ENCODE data around the gene DNAH3.

- no peak for TF ChIP-seq CTCF (IDR thresholded peaks at IDR 0.05)
- no peak for TF ChIP-seq POLR2A (IDR thresholded peaks at IDR 0.05; ENCODE audit: low read length)
- no peak for TF ChIP-seq POLR2AphosphoS2 (conservative IDR thresholded peaks at IDR 0.05; ENCODE audit: low read length)
- no peak for TF ChIP-seq NR3C1 (IDR thresholded peaks at IDR 0.05)
- no peak for TF ChIP-seq FOSL2 (IDR thresholded peaks at IDR 0.05)
- no peak for TF ChIP-seq FOSL2 (CRISPR knock-in tag; IDR thresholded peaks at IDR 0.05)
- no peak for TF ChIP-seq ZSCAN20 (CRISPR knock-in tag; IDR thresholded peaks at IDR 0.05)
- no peak for TF ChIP-seq MAX (IDR thresholded peaks at IDR 0.05)
- TF ChIP-seq RARB (CRISPR knock-in tag; IDR thresholded peaks at IDR 0.05): no peak
- TF ChIP-seq GATA3 (IDR thresholded peaks at IDR 0.05; ENCODE audit: borderline replicate concordance): no peak
Observed at GRCh38 chr16:20928774-20929411, 221.8 kb downstream of the DNAH3 start.
